DMS79 treated with DMSO at 0.1 percent for 48 hours (cell line): ENCODE data around the gene COL4A2.

ENCODE experiments used
- DNase-seq: peaks from one replicate; lab custom pipeline; 2025; lab: John Stamatoyannopoulos, UW

The COL4A2 gene

DNA sequence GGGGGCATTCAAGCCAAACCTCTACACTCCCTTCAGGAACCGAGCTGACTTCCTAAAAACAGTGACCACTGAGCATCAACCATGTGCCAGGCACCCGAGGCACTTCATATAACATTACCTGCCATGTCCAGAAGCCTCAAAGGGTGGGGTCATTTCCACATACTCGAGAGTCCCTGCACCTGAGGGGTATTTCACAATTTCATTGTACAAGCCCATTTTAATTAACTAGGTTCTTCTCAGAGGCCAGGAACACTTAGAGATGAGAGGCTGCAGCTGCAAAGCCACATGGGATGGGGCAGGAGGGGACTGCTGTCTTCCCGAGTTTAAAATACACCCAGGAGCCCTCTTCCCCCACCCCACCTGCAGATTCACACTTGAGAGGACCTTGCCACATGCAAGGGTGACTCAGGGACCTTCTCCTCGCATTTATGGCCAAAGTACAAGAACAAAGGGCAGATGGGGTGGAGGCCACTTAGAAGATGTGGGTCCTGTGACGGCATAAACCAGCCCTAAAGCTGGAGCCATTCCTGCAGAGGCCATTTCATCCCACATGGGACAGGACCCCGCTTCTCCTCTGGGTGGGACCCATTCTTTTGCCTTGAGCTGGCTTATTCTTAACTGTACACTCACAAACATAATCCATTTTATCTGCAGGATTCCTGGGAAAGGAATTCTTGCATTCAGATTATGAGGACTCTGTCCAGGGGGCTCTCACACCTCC lies 210.6 kb downstream of the COL4A2 start:
- peak; percentile 44 for DNase-seq

DNA sequence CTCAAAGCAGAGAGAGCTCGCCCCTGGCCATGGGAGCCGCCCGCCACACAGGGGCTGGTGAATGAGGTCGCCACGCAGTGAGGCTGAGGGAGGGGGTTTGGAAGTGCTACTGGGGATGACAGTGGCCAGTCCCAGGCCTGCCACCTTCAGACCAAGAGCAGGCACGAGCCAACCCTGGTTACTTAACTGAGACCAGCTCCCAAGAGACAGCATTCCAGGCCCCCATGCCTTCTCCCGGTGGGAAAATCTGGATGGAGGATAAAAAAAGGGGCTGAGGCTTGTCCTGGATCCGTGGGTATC lies 211.1 kb downstream of the COL4A2 start:
- no peak for DNase-seq

DNA sequence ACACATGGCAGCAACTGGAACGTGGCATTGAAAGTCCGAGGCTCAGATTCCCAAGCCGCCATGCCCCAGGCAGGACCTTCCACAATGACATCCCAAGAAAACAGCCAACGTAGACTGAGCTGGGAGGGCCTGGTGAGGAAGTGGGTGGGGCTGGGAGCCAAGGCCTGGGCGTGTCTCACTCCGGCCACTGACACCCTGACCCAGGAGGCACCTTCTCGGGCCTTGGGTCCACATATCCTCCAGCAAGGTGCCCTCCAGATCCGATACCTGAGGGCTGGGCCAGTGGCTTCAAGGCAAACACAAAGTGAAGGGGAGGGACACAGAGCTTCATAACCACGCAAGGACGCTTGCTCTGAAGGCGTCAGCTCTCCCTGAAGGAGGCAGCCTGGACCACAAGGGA lies 211.5 kb downstream of the COL4A2 start:
- no peak for DNase-seq

DNA sequence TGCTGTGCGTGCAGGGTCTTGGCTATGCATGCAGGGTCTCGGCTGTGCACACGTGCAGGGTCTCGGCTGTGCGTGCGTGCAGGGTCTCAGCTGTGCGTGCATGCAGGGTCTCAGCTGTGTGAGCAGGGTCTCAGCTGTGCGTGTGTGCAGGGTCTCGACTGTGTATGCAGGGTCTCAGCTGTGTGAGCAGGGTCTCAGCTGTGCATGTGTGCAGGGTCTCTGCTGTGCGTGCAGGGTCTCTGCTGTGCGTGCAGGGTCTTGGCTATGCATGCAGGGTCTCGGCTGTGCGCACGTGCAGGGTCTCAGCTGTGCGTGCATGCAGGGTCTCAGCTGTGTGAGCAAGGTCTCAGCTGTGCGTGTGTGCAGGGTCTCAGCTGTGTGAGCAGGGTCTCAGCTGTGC lies 212.0 kb downstream of the COL4A2 start:
- DNase-seq, result no peak

DNA sequence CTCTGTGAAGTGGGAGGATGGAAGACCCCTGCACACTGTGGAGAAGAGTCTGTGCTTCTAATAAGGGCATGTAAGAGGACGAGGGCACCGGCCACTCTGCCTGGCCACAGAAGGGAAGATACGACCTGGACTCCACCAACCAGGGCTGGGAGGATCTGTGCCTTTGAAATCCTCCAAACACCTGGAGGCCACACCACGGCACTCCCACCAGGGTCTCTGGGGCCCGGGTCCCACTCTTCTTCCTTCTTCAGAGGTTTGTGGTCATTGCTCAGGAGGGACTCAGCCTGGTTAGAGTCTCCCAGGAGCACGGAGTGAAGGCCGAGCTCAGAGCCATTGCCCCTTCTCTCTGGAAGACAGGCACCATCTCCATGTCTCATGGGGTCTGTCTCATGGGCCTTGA lies 212.4 kb downstream of the COL4A2 start:
- no peak for DNase-seq

DNA sequence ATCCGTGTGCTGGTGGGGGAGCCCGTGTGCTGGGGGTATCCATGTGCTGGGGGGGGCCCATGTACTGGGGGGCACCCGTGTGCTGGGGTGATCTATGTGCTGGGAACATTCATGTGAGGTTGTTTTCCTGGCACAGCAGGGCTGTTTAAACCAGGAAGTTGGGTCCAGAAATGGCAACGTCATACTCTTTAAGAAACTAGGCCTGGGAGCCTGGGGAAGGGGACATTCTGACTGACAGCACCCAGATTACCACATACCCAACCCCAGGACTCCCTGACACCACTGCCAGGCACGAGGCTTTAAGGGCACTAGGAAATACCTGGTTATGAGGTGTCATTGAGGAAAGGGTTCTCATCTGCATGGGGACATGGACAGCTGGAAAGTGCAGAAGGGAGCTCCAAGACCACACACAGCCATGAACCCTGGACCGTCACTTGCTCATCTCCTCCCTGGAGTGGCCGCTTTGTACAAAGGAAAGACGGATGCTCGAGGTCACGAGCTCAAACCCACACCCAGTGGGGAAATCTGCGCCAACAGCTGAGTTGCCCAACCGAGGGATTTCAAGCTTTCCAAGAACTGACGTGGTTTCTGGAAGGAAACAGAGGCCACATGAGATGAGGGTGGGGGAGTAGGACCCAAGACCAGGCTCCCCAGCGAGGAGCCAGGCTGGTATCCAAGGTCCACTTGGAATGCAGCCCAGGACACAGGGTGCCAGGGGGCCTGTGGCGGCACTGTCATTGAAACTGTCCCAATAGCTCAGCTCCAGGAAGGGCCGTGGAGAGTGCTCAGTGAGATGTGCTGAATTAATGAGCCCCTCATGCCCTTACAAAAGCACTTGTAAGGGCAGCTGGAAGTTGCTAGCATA lies 213.6 kb downstream of the COL4A2 start:
- DNase-seq, result peak; percentile 93

DNA sequence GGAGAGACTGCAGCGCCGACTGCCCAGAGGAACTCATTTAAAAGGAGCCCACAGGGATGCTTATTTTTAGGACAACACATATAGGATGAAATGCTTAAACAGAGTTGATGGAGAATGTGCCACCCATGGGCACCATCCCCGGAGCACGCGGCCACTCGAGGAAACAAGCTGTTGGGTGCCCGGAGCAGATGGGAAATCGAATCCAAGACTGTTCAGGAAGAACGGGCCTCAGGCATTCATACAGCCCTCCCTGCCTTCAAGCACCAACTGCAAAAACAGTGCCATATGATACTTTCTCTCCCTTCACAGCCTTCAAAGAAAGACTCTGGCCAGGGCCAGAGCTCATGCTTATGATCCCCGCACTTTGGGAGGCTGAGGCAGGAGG lies 214.2 kb downstream of the COL4A2 start:
- peak; percentile 92 for DNase-seq

DNA sequence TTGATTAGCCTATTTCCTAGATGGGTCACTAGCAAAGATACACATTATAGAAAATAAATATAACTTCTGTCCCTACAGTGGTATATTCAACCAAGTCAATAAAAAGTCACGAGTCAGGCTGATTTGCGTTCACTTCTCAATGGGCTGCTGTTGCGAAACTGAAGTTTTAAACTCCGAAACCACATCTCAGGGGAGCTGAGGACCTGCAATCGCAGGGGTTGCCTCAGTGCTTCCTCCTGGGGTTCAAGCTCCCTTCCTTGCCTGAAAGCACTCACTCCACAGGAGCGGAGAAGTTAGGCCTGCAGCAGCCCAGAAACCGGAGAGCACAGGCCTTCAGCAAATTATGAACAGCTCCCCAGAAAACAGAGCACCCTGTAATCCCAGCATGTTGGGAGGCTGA lies 214.9 kb downstream of the COL4A2 start:
- DNase-seq, result no peak

DNA sequence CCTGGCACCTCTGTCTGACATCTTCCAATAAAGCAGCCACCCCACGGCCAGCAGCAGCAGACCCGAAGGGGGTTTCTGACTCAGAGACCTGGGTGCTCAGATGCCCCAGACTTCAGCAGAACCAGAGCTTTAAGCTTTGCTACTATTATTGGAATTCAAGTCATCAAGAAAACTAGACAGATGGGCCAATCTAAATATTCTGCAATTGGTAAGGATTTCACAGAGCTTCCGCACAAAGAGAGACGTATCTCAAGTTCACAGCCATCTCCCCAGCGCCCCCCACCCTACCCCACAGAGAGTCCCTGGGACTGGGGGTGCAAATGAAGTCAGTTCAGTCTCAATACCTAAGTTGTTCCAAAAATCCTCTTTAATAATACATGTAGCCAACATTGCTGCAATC lies 215.6 kb downstream of the COL4A2 start:
- no peak for DNase-seq

DNA sequence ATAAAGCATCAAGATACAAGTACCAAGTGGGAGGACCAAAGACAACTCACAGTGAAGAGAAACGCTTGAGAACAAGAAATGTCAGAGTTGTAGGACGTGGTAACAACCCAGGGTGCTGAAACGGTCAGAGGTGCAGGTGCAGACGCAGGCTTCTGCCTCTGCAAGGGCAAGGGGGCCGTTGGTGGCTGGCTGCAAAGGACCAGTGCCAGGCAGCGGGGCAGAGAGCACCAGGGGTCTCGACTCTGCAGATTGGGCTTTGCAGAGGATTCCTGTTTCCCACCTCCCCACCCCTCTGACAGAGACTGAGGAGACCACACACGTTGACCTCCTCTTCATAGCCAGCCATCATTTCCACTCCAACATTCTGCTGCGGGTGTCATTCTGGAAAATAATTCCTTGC lies 216.1 kb downstream of the COL4A2 start:
- DNase-seq, result no peak

DNA sequence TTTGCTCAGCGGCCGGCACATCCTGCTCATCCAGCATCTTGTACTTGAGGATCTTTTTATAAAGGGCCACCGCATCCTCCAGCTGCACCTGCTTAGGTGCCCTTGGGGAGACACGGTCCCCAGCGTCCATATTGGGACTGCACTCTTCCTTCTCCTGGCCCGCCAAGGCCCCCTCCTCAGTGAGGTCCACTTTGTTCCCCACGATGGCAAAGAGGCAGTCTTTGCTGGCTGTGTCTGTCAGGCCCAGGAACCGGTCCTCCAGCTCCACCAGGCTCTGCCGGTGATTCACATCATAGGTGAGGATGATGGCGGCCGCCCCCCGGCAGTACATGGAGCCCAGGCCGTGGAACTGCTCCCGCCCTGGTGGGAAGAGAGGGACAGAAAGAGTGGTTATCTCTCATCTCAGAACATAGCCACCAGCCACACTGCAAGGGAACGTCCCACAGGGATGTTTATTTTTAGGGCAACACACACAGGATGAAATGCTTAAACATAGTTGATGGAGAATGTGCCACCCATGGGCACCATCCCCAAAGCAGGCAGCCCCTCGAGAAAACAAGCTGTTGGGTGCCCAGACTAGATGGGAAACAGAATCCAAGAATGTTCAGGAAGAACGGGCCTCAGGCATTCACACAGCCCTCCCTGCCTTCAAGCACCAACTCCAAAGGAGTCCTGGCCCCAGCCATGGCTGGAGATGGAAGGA lies 216.9 kb downstream of the COL4A2 start:
- no peak for DNase-seq

DNA sequence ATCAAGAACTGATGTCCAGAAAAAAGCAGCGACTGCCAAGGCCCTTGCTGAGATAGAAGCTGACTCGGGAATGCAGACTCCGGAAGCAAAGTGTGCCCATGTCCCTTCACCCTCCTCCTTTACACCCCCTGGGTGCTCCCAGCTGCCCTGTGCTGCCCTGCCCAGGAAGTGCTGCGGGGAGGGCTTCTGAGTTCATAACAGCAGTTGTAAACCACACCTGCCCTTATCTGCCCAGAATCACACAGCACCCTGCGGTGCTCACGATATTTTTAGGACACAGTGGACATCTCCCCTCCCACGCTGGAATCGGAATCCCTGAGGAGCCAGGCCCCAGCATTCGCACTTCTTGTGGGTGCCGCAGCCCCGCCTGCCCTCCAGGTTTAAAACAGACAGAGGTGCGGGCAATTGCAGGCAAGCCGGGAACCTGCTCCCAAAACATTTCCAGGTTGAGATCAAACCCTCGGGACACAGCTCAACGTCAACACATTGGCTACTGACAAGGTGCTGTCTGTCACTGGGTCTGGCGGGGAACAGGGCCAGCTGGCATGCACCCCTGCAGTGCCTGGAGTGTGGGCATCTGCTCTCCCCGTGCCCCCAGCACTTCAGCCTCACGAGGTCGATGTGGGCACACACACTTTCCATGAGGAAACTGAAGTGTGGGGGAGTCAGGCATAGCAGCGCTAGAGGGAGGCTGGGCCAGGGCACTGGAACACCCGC lies 217.6 kb downstream of the COL4A2 start:
- DNase-seq, result peak; percentile 91

DNA sequence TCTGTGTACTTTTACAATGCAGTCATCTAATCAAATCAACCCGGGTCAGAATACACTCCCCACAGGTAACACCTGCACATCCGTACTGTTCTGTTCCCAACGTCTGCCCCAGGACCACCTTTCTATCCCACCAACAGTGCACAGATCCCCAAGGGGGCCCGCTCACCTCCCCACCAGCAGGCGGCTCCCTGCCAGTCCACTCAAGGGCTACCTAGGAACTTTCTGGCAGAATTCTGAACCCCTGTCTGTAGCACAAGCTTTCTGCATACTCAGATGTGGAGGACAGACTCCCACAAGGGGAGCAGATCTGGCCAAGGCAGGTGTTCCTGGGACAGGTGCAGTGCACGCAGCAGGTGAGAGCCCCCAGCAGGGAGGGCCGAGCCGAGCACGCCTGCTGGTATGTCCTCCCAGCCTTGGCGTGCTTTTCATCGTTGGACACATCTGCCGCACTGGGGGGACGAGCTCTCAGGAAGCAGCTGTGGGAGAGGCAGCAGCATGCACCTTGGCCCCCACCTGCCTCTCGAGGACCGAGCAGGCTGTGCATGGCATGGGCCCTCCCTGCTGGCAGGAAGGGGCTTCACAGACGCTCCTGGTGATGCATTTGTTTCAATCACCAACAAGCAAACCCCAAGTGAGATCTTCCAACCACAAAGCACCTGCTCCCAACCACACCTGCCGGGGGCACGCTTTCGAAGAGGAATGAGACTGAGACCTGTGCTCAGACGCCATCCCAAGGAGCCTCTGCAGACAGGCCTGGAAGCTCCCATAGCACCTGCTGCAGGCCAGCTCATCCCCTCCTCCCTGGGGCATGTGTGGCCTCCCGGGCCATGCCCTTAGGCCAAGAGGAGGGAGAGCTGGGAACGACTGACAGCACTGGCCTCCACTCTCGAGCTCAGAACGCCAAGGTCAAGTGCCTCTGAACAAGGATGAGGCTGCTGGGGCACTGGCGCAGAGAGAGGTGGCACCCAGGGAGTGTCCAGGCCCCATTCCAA lies 218.5 kb downstream of the COL4A2 start:
- DNase-seq, result peak; percentile 100

DNA sequence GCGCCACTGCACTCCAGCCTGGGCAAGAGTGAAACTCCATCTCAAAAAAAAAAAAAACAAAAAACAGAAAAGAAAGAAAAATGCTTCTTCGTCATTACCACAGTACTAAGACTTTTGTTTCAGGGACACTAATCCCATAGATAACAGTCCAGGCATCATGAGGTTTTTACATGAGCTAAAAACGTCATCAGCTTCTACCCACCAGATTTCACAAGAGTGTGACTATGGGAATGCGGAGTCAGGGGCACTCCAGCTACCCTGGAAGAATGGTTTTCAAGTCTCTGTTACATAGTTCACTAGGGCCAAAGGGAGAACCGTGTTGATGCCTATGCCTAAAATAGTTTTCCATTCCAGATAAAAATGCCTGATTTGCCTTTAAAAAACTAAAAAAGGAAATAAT lies 221.3 kb downstream of the COL4A2 start:
- no peak for DNase-seq

DNA sequence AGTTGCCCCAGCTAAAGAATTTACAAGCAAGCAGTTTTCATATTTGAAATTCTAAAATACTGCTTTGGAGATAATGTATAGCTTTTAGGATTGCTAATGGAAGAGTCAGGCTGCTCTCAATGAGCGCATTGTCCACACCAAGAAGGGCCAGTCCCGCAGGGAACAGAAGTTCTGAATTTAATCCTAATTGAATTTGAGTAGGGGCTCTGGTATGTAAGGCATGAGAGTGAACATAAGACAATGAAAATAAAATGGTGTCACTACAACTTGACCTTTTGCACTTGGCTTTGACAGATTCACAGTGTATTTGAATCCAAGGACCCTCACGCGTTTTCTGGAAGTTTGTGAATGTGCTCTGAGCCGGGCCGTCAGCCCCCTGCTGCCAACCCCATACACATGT lies 221.8 kb downstream of the COL4A2 start:
- DNase-seq, result no peak

DNA sequence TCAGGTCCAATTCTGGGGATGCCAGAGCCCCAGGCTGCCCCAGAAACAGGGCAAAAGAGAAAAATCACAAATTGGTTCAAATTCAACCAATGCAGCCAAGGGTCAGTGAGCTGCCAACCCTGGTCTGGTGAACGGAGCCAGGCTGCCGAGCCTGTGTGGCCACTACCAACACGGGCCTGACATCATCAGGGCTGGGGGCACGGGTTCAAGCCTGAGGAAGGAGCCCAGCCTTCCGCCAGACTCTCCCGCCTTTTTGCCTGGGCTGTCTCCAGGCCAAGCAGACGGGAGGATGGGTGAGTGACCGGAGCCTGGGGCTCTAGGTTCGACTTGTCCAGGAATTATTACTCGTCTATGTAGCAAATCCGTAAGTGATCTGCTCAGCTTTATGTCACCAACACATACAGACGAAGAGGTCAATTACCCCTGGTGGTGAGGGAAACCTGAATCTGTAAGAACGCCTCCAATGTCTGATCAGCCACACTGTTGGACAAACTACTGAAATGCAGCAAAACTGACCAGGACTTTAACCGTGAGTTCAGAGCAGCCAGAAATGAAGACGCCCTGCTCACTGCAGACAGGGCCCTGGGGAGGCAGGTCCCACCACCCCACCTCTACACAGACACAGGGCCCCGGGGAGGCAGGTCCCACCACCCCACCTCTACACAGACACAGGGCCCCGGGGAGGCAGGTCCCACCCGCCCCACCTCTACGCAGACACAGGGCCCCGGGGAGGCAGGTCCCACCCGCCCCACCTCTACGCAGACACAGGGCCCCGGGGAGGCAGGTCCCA lies 222.6 kb downstream of the COL4A2 start:
- no peak for DNase-seq

DNA sequence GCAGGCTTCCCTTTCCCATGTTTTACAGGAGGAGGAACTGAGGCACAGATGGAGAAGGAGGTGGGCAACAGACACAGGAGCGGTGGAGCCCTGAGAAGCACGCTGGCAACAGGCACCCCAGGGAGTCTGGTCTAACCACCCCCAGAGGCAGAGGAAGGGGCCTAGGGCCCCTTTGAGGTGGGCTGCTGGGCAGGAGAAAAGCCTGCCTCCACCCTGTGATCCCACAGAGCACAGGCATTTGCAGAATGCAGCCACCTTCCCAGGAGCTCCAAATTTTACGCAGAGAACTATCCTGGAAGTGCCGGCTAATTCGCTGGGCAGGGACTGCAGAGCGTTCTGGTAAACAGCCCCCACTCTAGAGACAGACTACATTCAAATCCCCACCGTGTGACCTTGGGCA lies 224.0 kb downstream of the COL4A2 start:
- DNase-seq, result no peak

DNA sequence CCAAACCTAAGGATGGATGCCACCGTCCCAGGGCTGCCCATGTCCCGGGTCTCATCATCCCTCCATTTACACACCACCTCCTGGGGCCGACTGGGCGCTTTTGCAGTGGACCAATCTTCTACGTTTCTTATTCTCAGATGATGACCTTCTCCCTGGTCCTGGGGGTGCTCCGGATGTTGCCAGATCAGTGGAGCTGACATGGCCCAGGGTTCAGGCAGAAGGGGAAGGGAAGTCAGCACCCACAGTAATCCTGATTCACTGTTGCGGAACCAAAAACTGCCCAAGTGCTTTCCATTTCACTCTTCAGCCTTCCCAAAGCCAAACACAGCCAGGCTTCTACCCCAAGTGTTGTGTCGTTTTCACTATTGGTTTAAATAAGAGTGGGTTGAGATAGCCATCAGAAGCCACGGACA lies 224.6 kb downstream of the COL4A2 start:
- peak; percentile 93 for DNase-seq

DNA sequence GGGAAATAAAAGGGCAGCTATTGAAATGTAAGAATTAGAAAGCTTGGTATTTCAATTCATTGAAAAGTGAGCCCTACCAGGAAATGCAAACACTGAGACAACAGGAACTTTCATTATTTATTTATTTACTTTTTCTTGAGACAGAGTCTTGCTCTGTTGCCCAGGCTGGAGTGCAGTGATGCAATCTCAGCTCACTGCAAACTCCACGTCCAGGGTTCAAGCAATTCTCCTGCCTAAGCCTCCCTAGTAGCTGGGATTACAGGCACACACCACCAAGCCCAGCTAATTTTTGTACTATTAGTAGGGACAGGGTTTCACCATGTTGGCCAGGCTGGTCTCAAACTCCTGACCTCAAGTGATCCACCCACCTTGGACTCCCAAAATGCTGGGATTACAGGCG lies 225.2 kb downstream of the COL4A2 start:
- peak; percentile 88 for DNase-seq
